Astrocyte of the cerebellum (primary cell): ENCODE results near the gene LINGO1.

ENCODE experiments used
- DNase-seq: peaks from one replicate; pipeline ENCODE4 v3.0.0-alpha.2; 2011; ENCODE audit warnings: low read depth
- H3K4me3 ChIP-seq: 2 replicates; pipeline ENCODE4 v1.5.1; 2011; ENCODE audit warnings: mild to moderate bottlenecking, low read depth, low read length, moderate library complexity
- in situ Hi-C: cut with HindIII; loops from 2 replicates; pipeline ENCODE4 v1.10.0; 2017; ENCODE audit warnings: low sequenced_read_pairs
- TF ChIP-seq, protein P1 (sequence below): IDR thresholded peaks from 2 replicates; pipeline ENCODE4 v1.5.1; 2012; ENCODE audit warnings: low read length, low read depth, moderate library complexity, mild to moderate bottlenecking; ENCODE audit errors: missing control alignments

The LINGO1 gene

DNA sequence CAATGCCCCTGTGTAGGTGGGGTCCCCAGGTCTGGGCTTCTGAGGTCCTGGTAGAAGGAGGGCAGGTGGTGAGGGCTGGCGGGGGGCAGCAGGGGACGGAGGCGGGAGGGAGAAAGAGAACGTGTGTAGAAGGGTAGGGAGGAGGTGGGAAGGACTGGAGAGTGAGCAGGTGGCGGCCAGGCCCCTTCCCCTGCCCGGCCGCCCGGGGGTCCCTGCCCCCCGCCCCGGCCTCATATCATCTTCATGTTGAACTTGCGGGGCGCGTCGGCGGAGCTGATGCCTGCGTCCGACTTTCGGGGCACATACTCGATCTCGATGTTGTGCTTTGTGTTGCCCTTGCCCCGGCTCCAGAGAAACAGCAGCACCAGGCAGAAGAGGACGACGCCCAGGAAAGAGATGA, 18.9 kb downstream of the LINGO1 start:
- no peak overlapping the region for H3K4me3 ChIP-seq
- in situ Hi-C loops = no loop called here
- DNase-seq = no peak
- TF ChIP-seq, protein P1, sequence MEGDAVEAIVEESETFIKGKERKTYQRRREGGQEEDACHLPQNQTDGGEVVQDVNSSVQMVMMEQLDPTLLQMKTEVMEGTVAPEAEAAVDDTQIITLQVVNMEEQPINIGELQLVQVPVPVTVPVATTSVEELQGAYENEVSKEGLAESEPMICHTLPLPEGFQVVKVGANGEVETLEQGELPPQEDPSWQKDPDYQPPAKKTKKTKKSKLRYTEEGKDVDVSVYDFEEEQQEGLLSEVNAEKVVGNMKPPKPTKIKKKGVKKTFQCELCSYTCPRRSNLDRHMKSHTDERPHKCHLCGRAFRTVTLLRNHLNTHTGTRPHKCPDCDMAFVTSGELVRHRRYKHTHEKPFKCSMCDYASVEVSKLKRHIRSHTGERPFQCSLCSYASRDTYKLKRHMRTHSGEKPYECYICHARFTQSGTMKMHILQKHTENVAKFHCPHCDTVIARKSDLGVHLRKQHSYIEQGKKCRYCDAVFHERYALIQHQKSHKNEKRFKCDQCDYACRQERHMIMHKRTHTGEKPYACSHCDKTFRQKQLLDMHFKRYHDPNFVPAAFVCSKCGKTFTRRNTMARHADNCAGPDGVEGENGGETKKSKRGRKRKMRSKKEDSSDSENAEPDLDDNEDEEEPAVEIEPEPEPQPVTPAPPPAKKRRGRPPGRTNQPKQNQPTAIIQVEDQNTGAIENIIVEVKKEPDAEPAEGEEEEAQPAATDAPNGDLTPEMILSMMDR = no peak

DNA sequence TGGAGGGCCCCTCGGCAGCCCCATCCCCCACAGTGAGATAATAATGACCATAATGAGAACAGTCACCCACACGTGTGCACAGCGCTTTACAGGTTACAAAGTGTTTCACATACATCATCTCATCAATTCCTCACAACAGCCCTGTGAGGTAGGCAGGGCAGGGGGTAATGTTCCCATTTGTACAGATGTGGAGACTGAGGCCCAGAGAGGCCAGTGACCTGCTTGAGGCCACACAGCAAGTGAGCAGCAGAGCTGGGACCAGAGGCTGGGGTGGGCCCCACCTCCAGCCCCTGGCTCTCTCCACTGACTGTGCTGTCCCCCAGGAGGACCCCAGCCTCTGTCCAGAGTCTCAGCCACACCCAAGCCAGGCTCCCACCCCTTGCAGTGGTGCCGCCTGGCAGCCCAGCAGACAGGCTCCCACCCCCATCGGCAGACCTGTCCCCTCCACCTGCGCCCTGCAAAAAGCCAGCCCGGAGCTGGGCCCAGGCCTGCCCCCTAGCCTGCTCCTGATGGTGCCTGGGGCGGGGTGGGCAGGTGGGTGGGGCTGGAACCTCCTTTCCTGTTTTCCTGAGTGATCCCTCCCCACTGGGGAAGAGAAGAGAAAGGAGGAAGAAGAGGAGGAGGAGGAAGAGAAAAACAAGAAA, 19.6 kb downstream of the LINGO1 start:
- DNase-seq = no peak
- H3K4me3 ChIP-seq = no peak overlapping the region
- in situ Hi-C loops = no loop called here
- TF ChIP-seq, protein P1 = no peak

DNA sequence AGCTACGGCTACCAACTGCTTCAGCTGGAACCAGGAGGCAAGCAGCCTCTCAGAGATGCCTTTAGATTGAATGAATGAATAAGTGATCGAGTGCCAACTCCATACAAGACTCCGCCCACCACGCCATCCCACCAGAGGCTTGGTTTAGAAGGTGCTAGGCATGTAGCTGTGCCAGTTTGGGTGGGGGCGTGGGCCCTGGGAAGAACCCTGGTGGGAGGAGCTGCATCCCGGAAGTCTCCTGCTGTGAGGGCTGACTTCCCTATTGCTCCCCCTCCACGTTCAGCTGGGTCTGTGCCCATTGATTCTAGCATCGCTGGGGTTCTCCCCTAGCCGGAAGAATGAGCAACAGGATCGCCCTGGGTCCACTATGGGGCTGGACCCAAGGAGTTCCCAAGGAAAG, 20.9 kb downstream of the LINGO1 start:
- no peak for DNase-seq
- in situ Hi-C loops = no loop called here
- TF ChIP-seq, protein P1 = no peak
- no peak overlapping the region for H3K4me3 ChIP-seq

DNA sequence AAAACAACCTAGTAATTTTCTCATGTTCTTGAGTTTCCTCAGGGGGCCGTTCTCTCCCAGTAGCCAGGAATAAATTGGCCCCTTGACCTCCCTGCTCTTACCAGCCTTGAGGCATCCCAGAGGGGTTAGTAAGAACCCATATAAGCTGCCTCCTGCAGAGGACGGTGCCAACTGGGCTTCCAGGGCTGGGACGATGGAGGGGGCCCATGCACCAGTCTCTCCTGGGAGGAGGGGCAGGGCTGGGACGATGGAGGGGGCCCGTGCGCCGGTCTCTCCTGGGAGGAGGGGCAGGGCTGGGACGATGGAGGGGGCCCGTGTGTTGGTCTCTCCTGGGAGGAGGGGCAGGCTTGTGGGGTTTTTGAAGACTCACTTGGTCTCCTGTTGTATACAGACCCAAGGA, 22.0 kb downstream of the LINGO1 start:
- H3K4me3 ChIP-seq = no peak overlapping the region
- in situ Hi-C loops = no loop called here
- TF ChIP-seq, protein P1 = no peak
- no peak for DNase-seq

DNA sequence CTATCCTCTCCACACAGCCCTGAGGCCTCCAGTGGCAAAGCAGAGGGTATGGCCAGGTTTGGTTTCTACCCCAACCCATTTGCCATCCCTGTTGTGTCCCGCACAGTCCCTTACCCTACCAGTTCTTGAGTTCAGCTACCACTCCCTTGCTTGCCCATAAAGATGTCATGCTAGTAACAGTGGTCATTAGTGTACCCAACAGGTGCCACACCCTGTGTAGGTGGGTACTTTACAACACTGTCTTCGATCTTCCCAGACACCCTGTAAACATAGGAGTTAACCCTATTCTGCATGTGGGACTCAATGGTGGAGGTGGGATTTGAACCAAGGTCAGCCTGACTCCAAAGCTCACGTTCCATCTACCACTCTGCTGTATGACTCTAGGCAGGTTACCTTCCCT, 23.2 kb downstream of the LINGO1 start:
- no peak overlapping the region for H3K4me3 ChIP-seq
- in situ Hi-C loops = no loop called here
- DNase-seq = no peak
- TF ChIP-seq, protein P1 = no peak

DNA sequence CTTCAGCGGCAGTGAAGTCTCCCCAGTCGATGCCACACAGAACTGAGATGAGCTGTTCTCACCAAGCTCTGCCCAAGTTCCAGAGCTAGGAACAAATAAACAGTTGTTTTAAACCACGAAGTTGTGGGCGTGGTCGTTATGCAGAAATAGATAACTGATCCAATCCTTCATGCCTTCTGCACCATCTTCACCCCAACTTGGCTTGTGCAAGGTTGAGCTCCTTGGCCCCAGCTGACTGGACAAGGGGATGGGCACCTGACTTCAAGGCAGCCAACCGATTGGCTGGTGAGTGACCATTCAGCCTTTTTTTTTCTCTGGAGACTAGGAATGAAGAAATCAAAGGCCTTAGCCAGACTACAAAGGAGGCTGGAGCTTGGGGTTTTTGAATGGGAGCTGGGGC, 23.9 kb downstream of the LINGO1 start:
- DNase-seq = no peak
- TF ChIP-seq, protein P1 = no peak
- H3K4me3 ChIP-seq = no peak overlapping the region
- in situ Hi-C loops = no loop called here
